HepG2 (cell line): ENCODE measurements around the gene PDP2. TPM values are rescaled to one million over a fixed set of nuclear protein-coding genes. Genes with fewer than 3 reads are reported as not detected.

ENCODE experiments used
- ARNT2 ChIP-seq: sonication (generic); formaldehyde crosslinking; IDR thresholded peaks from 2 replicates; pipeline ENCODE4 v1.8.0; 2022; ENCODE audit warnings: mild to moderate bottlenecking, low read depth, missing genetic modification reagents, moderate library complexity
- BORCS8-MEF2B ChIP-seq: sonication (generic); formaldehyde crosslinking; IDR thresholded peaks from 2 replicates; pipeline ENCODE4 v1.8.0; 2022; ENCODE audit warnings: mild to moderate bottlenecking, missing genetic modification reagents
- CHD2 ChIP-seq: IDR thresholded peaks from 2 replicates; pipeline ENCODE4 v1.6.1; 2011; ENCODE audit warnings: low read depth, low read length, improper control_type of control experiment
- CREM ChIP-seq, 2 experiments: sonication (generic) in 1 of 2; formaldehyde crosslinking in 1 of 2; IDR thresholded peaks; 2 replicates each; pipeline versions ENCODE4 v1.4.0 to v1.6.1; 2016 to 2020; ENCODE audit warnings: antibody characterized with exemption in 1 of 2, mild to moderate bottlenecking in 1 of 2, missing genetic modification reagents in 1 of 2
- ERF ChIP-seq: IDR thresholded peaks from 2 replicates; pipeline ENCODE4 v1.6.1; 2018; ENCODE audit warnings: missing biosample characterization, missing genetic modification reagents
- HNRNPLL ChIP-seq: fragments of 200-400 bp; formaldehyde crosslinking; IDR thresholded peaks from 2 replicates; pipeline ENCODE4 v1.6.1; 2017; ENCODE audit warnings: mild to moderate bottlenecking, low read depth, low read length; ENCODE audit not compliant: poor library complexity, severe bottlenecking
- IKZF4 ChIP-seq: sonication (generic); formaldehyde crosslinking; IDR thresholded peaks from 2 replicates; pipeline ENCODE4 v1.5.1; 2020; ENCODE audit warnings: borderline replicate concordance, mild to moderate bottlenecking, low read depth, missing genetic modification reagents; ENCODE audit errors: not compliant biosample characterization
- KMT2A ChIP-seq: sonication (generic); formaldehyde crosslinking; IDR thresholded peaks from 2 replicates; pipeline ENCODE4 v1.4.0; 2020; ENCODE audit warnings: missing genetic modification reagents
- NAIF1 ChIP-seq: sonication (generic); formaldehyde crosslinking; IDR thresholded peaks from 2 replicates; pipeline ENCODE4 v1.5.0; 2020; ENCODE audit warnings: mild to moderate bottlenecking, missing genetic modification reagents, borderline replicate concordance
- PHB2 ChIP-seq: fragments of 450-650 bp; IDR thresholded peaks from 2 replicates; pipeline ENCODE4 v1.6.1; 2018; ENCODE audit not compliant: partially characterized antibody
- RBM39 ChIP-seq: fragments of 200-400 bp; formaldehyde crosslinking; IDR thresholded peaks from one replicate; pipeline ENCODE4 v1.6.1; 2018; ENCODE audit warnings: antibody characterized with exemption, mild to moderate bottlenecking, low read depth, low read length; ENCODE audit not compliant: poor library complexity, severe bottlenecking
- RCOR2 ChIP-seq: IDR thresholded peaks from 2 replicates; pipeline ENCODE4 v1.6.1; 2016; ENCODE audit warnings: missing biosample characterization, missing genetic modification reagents
- SNAI1 ChIP-seq: sonication (generic); formaldehyde crosslinking; IDR thresholded peaks from 2 replicates; pipeline ENCODE4 v1.5.0; 2020; ENCODE audit warnings: mild to moderate bottlenecking, missing genetic modification reagents, borderline replicate concordance
- THAP11 ChIP-seq: IDR thresholded peaks from 2 replicates; pipeline ENCODE4 v1.6.1; 2016; ENCODE audit warnings: missing biosample characterization, missing genetic modification reagents
- ZNF34 ChIP-seq: sonication (generic); formaldehyde crosslinking; IDR thresholded peaks from 2 replicates; pipeline ENCODE4 v1.4.0; 2020; ENCODE audit warnings: mild to moderate bottlenecking, missing genetic modification reagents, borderline replicate concordance
- ZNF383 ChIP-seq: sonication (generic); formaldehyde crosslinking; IDR thresholded peaks from 2 replicates; pipeline ENCODE4 v1.4.0; 2020; ENCODE audit warnings: missing genetic modification reagents, mild to moderate bottlenecking, borderline replicate concordance
- ZNF558 ChIP-seq: sonication (generic); formaldehyde crosslinking; IDR thresholded peaks from 2 replicates; pipeline ENCODE4 v1.9.0; 2022; ENCODE audit warnings: mild to moderate bottlenecking, missing genetic modification reagents, borderline replicate concordance
- ZNF567 ChIP-seq: sonication (generic); formaldehyde crosslinking; IDR thresholded peaks from 2 replicates; pipeline ENCODE4 v1.8.1; 2023; ENCODE audit warnings: mild to moderate bottlenecking, missing genetic modification reagents, borderline replicate concordance
- polyA plus RNA-seq, 8 experiments: library from polyadenylated mRNA; depleted of rRNA in 3 of 8; stranded (reverse) in 7 of 8; unstranded in 1 of 8; fragments of >200 nt; fragmentation: Illumina TruSeq in 4 of 8; extraction: Trizol in 4 of 8; gene quantifications; 2 replicates each; pipeline versions ENCODE4 v1.2.1 to v1.2.3, GENCODE V29; 2011 to 2016; ENCODE audit warnings: low read depth in 4 of 8, missing spikeins in 1 of 8, mixed read lengths in 1 of 8; ENCODE audit not compliant: insufficient read depth in 1 of 8
- total RNA-seq, 5 experiments: library from RNA; depleted of rRNA; stranded (reverse); fragments of >200 nt; fragmentation: Illumina TruSeq; extraction: Trizol; gene quantifications; 2 replicates each; pipeline ENCODE4 v1.2.3, GENCODE V29; 2016; ENCODE audit warnings: low read depth in 1 of 5
- TF ChIP-seq, protein P1 (sequence below): sonication (generic); formaldehyde crosslinking; IDR thresholded peaks from 2 replicates; pipeline ENCODE4 v1.4.0; 2020; ENCODE audit warnings: missing genetic modification reagents, borderline replicate concordance
- TF ChIP-seq, protein P2 (sequence below): sonication (generic); formaldehyde crosslinking; IDR thresholded peaks from 2 replicates; pipeline ENCODE4 v1.8.0; 2022; ENCODE audit warnings: low read depth, missing genetic modification reagents
- TF ChIP-seq, protein P3 (sequence below): sonication (generic); formaldehyde crosslinking; IDR thresholded peaks from 2 replicates; pipeline ENCODE4 v1.5.0; 2020; ENCODE audit warnings: missing genetic modification reagents

The PDP2 gene
- total and polyA plus RNA-seq, 2 of the 13 experiments (the other 11 are each of a cell fraction or from before 2014, with no cell fraction given), result 12.8 to 15.8 TPM

DNA sequence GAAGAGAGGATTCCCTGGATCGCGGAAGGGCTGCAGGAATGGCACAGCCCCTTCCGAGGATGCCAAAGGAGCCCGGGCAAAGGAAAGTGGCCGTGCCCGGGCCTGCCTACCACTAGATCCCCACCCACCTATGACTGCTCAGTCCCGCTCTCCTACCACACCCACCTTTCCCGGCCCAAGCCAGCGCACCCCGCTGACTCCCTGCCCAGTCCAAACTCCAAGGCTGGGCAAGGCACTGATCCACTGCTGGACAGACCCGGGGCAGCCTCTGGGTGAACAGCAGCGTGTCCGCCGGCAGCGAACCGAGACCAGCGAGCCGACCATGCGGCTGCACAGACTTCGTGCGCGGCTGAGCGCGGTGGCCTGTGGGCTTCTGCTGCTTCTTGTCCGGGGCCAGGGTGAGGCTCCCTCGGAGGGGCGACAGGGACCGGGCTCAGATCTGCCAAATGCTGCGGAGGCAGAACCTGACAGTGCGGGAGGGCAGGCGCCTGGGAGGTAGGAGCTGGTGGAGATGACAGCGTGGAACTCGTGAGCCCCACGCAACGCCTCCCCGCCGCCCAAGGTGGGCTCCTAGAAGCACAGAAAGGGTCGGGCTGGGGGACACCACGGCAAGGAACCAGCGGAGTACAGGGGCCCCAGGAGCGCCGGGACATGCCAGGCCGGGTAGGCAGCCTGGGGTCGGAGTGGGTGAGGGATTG is 55.1 kb downstream of the PDP2 start, which contains the start of gene CES2 (continued):
- peak; percentile 96 for TF ChIP-seq BORCS8-MEF2B (CRISPR knock-in tag)
- peak; percentile 83 for TF ChIP-seq ARNT2
- no peak for TF ChIP-seq PHB2
- TF ChIP-seq, protein P1, sequence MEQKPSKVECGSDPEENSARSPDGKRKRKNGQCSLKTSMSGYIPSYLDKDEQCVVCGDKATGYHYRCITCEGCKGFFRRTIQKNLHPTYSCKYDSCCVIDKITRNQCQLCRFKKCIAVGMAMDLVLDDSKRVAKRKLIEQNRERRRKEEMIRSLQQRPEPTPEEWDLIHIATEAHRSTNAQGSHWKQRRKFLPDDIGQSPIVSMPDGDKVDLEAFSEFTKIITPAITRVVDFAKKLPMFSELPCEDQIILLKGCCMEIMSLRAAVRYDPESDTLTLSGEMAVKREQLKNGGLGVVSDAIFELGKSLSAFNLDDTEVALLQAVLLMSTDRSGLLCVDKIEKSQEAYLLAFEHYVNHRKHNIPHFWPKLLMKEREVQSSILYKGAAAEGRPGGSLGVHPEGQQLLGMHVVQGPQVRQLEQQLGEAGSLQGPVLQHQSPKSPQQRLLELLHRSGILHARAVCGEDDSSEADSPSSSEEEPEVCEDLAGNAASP (CRISPR knock-in tag), result peak; percentile 63
- TF ChIP-seq SNAI1, result no peak
- TF ChIP-seq RCOR2 (CRISPR knock-in tag), result no peak
- TF ChIP-seq, protein P2, sequence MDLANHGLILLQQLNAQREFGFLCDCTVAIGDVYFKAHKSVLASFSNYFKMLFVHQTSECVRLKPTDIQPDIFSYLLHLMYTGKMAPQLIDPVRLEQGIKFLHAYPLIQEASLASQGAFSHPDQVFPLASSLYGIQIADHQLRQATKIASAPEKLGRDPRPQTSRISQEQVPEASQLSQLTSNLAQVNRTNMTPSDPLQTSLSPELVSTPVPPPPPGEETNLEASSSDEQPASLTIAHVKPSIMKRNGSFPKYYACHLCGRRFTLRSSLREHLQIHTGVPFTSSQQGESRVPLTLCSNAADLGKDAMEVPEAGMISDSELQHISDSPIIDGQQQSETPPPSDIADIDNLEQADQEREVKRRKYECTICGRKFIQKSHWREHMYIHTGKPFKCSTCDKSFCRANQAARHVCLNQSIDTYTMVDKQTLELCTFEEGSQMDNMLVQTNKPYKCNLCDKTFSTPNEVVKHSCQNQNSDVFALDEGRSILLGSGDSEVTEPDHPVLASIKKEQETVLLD (CRISPR knock-in tag), result peak; percentile 57
- TF ChIP-seq ZNF383 (CRISPR knock-in tag), result 0 out of 2 replicates have a peak, but pooled peaks have one; percentile 29
- TF ChIP-seq ZNF34, result 0 out of 2 replicates have a peak, but pooled peaks have one; percentile 56
- TF ChIP-seq THAP11 (CRISPR knock-in tag), result peak; percentile 50; the same call in 1 of the 2 replicates
- peak; percentile 72; the same call in 1 of the 2 replicates for TF ChIP-seq KMT2A
- peak; percentile 59 for TF ChIP-seq HNRNPLL
- TF ChIP-seq CREM (IDR thresholded peaks at IDR 0.05), result no peak
- TF ChIP-seq CREM (CRISPR knock-in tag; IDR thresholded peaks at IDR 0.05), result no peak
- TF ChIP-seq ZNF558 (CRISPR knock-in tag), result peak; percentile 80; the same call in 1 of the 2 replicates
- peak; percentile 84 for TF ChIP-seq IKZF4
- peak; percentile 98 for TF ChIP-seq ZNF567 (CRISPR knock-in tag)
- peak; percentile 44; the same call in 1 of the 2 replicates for TF ChIP-seq CHD2
- TF ChIP-seq NAIF1 (CRISPR knock-in tag), result no peak
- TF ChIP-seq, protein P3, sequence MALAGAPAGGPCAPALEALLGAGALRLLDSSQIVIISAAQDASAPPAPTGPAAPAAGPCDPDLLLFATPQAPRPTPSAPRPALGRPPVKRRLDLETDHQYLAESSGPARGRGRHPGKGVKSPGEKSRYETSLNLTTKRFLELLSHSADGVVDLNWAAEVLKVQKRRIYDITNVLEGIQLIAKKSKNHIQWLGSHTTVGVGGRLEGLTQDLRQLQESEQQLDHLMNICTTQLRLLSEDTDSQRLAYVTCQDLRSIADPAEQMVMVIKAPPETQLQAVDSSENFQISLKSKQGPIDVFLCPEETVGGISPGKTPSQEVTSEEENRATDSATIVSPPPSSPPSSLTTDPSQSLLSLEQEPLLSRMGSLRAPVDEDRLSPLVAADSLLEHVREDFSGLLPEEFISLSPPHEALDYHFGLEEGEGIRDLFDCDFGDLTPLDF (CRISPR knock-in tag), result peak; percentile 69; the same call in 1 of the 2 replicates
- TF ChIP-seq ERF (CRISPR knock-in tag), result peak; percentile 50; the same call in 1 of the 2 replicates
- peak; percentile 32 for TF ChIP-seq RBM39
